HEK293 (cell line): ENCODE measurements around the gene DAP.

Experiments
- CTCF ChIA-PET: fragments of 350-600 bp; formaldehyde crosslinking; extraction: SDS; loops from one replicate; lab custom pipeline; 2021; ENCODE audit warnings: antibody characterized with exemption; lab: Yijun Ruan, JAX
- POLR2A ChIA-PET: fragments of 300-600 bp; formaldehyde crosslinking; extraction: SDS; loops from one replicate; lab custom pipeline; 2020; ENCODE audit warnings: antibody characterized with exemption, inconsistent platforms; lab: Yijun Ruan, JAX
- H3K27ac ChIP-seq: fragments of 200-500 bp; sonication (Bioruptor generic); 2 replicates; pipeline ENCODE4 v1.5.1; 2014; ENCODE audit warnings: low read depth, low read length, control low read depth, inconsistent platforms; ENCODE audit errors: extremely low read depth
- H3K36me3 ChIP-seq, 2 experiments: fragments of 200-500 bp in 1 of 2; sonication (Bioruptor generic) in 1 of 2; 1 replicate in 1 of 2; 2 replicates in 1 of 2; pipeline ENCODE4 v1.5.1; 2014 to 2017; ENCODE audit warnings: inconsistent platforms in 2 of 2, low read length in 2 of 2; ENCODE audit not compliant: control insufficient read depth in 2 of 2, insufficient read depth in 1 of 2
- H3K4me1 ChIP-seq: fragments of 200-500 bp; sonication (Bioruptor generic); 2 replicates; pipeline ENCODE4 v1.5.1; 2014; ENCODE audit warnings: mild to moderate bottlenecking, low read length, inconsistent platforms; ENCODE audit not compliant: control insufficient read depth, insufficient read depth
- H3K4me3 ChIP-seq: 2 replicates; pipeline ENCODE4 v1.5.1; 2011; ENCODE audit warnings: low read depth, mild to moderate bottlenecking, control low read depth, low read length, moderate library complexity
- H3K9me3 ChIP-seq: fragments of 200-500 bp; sonication (Bioruptor generic); 2 replicates; pipeline ENCODE4 v1.5.1; 2014; ENCODE audit warnings: low read depth, low read length, inconsistent platforms; ENCODE audit not compliant: control insufficient read depth, insufficient read depth
- HIC1 ChIP-seq: fragments of 450-650 bp; formaldehyde crosslinking; IDR thresholded peaks from 2 replicates; pipeline ENCODE4 v1.5.1; 2016; ENCODE audit warnings: missing biosample characterization, missing genetic modification characterization
- HOXD13 ChIP-seq: sonication (generic); formaldehyde crosslinking; IDR thresholded peaks from 2 replicates; pipeline ENCODE4 v1.8.0; 2022; ENCODE audit warnings: missing genetic modification reagents, borderline replicate concordance
- KLF1 ChIP-seq: fragments of 450-650 bp; formaldehyde crosslinking; IDR thresholded peaks from 2 replicates; pipeline ENCODE4 v1.5.1; 2016; ENCODE audit warnings: missing biosample characterization, missing genetic modification characterization
- PRDM1 ChIP-seq: fragments of 450-650 bp; formaldehyde crosslinking; IDR thresholded peaks from 2 replicates; pipeline ENCODE4; 2016; ENCODE audit warnings: missing biosample characterization, missing genetic modification characterization
- PRDM2 ChIP-seq: fragments of 450-650 bp; formaldehyde crosslinking; IDR thresholded peaks from 2 replicates; pipeline ENCODE4 v1.5.1; 2016; ENCODE audit warnings: missing biosample characterization, missing genetic modification characterization, borderline replicate concordance
- SP7 ChIP-seq: fragments of 450-650 bp; formaldehyde crosslinking; IDR thresholded peaks from 2 replicates; pipeline ENCODE4 v1.5.1; 2016; ENCODE audit warnings: missing biosample characterization, missing genetic modification characterization
- YY2 ChIP-seq: fragments of 450-650 bp; formaldehyde crosslinking; IDR thresholded peaks from 2 replicates; pipeline ENCODE4 v1.5.1; 2016; ENCODE audit warnings: missing biosample characterization, missing genetic modification characterization
- ZBTB7A ChIP-seq: fragments of 450-650 bp; formaldehyde crosslinking; IDR thresholded peaks from 2 replicates; pipeline ENCODE4 v1.5.1; 2016; ENCODE audit warnings: low read depth, missing biosample characterization, missing genetic modification characterization
- ZFP37 ChIP-seq: fragments of 450-650 bp; formaldehyde crosslinking; IDR thresholded peaks from 2 replicates; pipeline ENCODE4 v1.5.1; 2016; ENCODE audit warnings: missing biosample characterization, missing genetic modification characterization
- ZNF18 ChIP-seq: fragments of 450-650 bp; formaldehyde crosslinking; IDR thresholded peaks from 2 replicates; pipeline ENCODE4 v1.5.1; 2016; ENCODE audit warnings: missing biosample characterization, missing genetic modification characterization
- ZNF211 ChIP-seq: fragments of 450-650 bp; formaldehyde crosslinking; IDR thresholded peaks from 2 replicates; pipeline ENCODE4 v1.5.1; 2016; ENCODE audit warnings: low read depth, missing biosample characterization, missing genetic modification characterization
- ZNF335 ChIP-seq: fragments of 450-650 bp; formaldehyde crosslinking; conservative IDR thresholded peaks from 2 replicates; pipeline ENCODE4 v1.5.1; 2016; ENCODE audit warnings: missing biosample characterization, missing genetic modification characterization
- ZNF555 ChIP-seq: fragments of 450-650 bp; formaldehyde crosslinking; conservative IDR thresholded peaks from 2 replicates; pipeline ENCODE4 v1.5.1; 2017; ENCODE audit warnings: missing biosample characterization, mild to moderate bottlenecking, missing genetic modification characterization, inconsistent platforms
- ZNF707 ChIP-seq: fragments of 450-650 bp; formaldehyde crosslinking; IDR thresholded peaks from 2 replicates; pipeline ENCODE4 v1.5.1; 2016; ENCODE audit warnings: missing biosample characterization, missing genetic modification characterization
- ZNF768 ChIP-seq: fragments of 450-650 bp; formaldehyde crosslinking; IDR thresholded peaks from 2 replicates; pipeline ENCODE4 v1.5.1; 2018; ENCODE audit warnings: missing biosample characterization, mild to moderate bottlenecking, missing genetic modification characterization
- ZNF830 ChIP-seq: fragments of 450-650 bp; IDR thresholded peaks from 2 replicates; pipeline ENCODE4 v1.5.0; 2018; ENCODE audit warnings: missing biosample characterization, missing genetic modification characterization, low read depth, mild to moderate bottlenecking, moderate library complexity
- ZSCAN4 ChIP-seq: fragments of 450-650 bp; formaldehyde crosslinking; IDR thresholded peaks from 2 replicates; pipeline ENCODE4 v1.5.1; 2017; ENCODE audit warnings: missing biosample characterization, missing genetic modification characterization

Gene DAP

GRCh38 chr5:10684303-10685086, 76.5 kb downstream of the DAP start:
- POLR2A ChIA-PET, result no interaction called here
- TF ChIP-seq ZNF707 (tag by site-specific recombination) (no peak), ZSCAN4 (tag by site-specific recombination) (no peak), YY2 (tag by site-specific recombination) (no peak), ZBTB7A (tag by site-specific recombination) (no peak), KLF1 (no peak), ZNF768 (tag by site-specific recombination) (no peak), ZNF18 (tag by site-specific recombination) (no peak), ZFP37 (tag by site-specific recombination) (no peak), PRDM1 (tag by site-specific recombination) (no peak), HOXD13 (CRISPR knock-in tag) (no peak), ZNF555 (no peak), ZNF211 (tag by site-specific recombination) (no peak), HIC1 (tag by site-specific recombination) (no peak), ZNF830 (no peak), ZNF335 (tag by site-specific recombination) (no peak), SP7 (no peak), PRDM2 (no peak)
- H3K9me3 ChIP-seq, result no peaks in the 10 kb centered on the region
- no peaks in the 10 kb centered on the region for H3K4me1 ChIP-seq
- CTCF ChIA-PET, result interaction anchor here (0.6 to 1.1 kb wide), 4 partner anchors 8 to 517 kb away, joined by 3 to 5 read pairs (median 3); no protein-coding TSS in a partner anchor
- no peak overlapping the region for H3K4me3 ChIP-seq
- no peak overlapping the region for H3K27ac ChIP-seq
- peaks cover 0 to 25% of the 10 kb centered on the region in 2 experiments; a peak in 1 of 3 replicates for H3K36me3 ChIP-seq
